ENCODE data around the gene LYPD5. TPM values are rescaled to one million over a fixed set of nuclear protein-coding genes. Genes with fewer than 3 reads are reported as not detected.

LYPD5 gene
- total and polyA plus RNA-seq, 2 of the 8 experiments (the other 6 are each of a cell fraction or from before 2014, with no cell fraction given) = 0.74 to 4.3 TPM

GRCh38 chr19:43814663-43815352 is 12.6 kb upstream of the LYPD5 start (continued):
- TF ChIP-seq SUZ12 (IDR thresholded peaks at IDR 0.05; ENCODE audit: low read length) = no peak
- TF ChIP-seq SIN3A (conservative IDR thresholded peaks at IDR 0.05 in 1 of 2, IDR thresholded peaks at IDR 0.05 in 1 of 2; ENCODE audit: low read depth in 1 of 2, low read length in 2 of 2) = no peak
- no peak for TF ChIP-seq CHD7 (IDR thresholded peaks at IDR 0.05; ENCODE audit: insufficient replicate concordance, low read length)
- no peak for TF ChIP-seq RXRA (IDR thresholded peaks at IDR 0.05; ENCODE audit: insufficient read depth, low read depth, low read length)
- TF ChIP-seq E2F6 (IDR thresholded peaks at IDR 0.05) = no peak
